ENCODE data around the gene SYNJ2. TPM values are rescaled to one million over a fixed set of nuclear protein-coding genes. Genes with fewer than 3 reads are reported as not detected.

SYNJ2 gene
- total RNA-seq, 1 experiment from 2014 or later = 10.3 TPM

- H3K9me3 Mint-ChIP-seq (ENCODE audit: unreplicated experiment) = no peaks in the 10 kb centered on the region
- CTCF ChIA-PET = interaction anchor here (0.5 to 1.5 kb wide), 11 partner anchors 12 to 882 kb away, joined by 3 to 7 read pairs (median 4); no protein-coding TSS in a partner anchor
- H3K27ac Mint-ChIP-seq (ENCODE audit: low read depth, unreplicated experiment) = no peak overlapping the region
- POLR2A ChIA-PET = interaction anchor here (0.6 to 1.8 kb wide), 3 partner anchors 16 to 113 kb away, joined by 3 to 8 read pairs (median 3); no protein-coding TSS in a partner anchor
- no peaks in the 10 kb centered on the region for H3K27me3 Mint-ChIP-seq (ENCODE audit: insufficient read depth, unreplicated experiment)
- peak overlapping the region; percentile 31 for H3K4me3 Mint-ChIP-seq (ENCODE audit: unreplicated experiment)
- intact Hi-C loops (cut with micrococcal nuclease) = no loop called here
- DNase-seq (ENCODE audit: unreplicated experiment) = peak; percentile 78
- peak; percentile 40 for TF ChIP-seq CTCF (IDR thresholded peaks at IDR 0.05; ENCODE audit: unreplicated experiment)
- peaks cover 18% of the 10 kb centered on the region for H3K4me1 Mint-ChIP-seq (ENCODE audit: insufficient read depth, unreplicated experiment)
- H3K36me3 Mint-ChIP-seq (ENCODE audit: insufficient read depth, unreplicated experiment) = no peaks in the 10 kb centered on the region
- no TSS peak for BruUV-seq (replicated peaks)
Measured at GRCh38 chr6:158026054-158026900, 44.6 kb downstream of the SYNJ2 start.

- POLR2A ChIA-PET = interaction anchor here (1.8 kb wide), 1 partner anchor 15 kb away, joined by 8 read pairs; no protein-coding TSS in a partner anchor
Measured at GRCh38 chr6:158026901-158027589, 45.4 kb downstream of the SYNJ2 start.

GRCh38 chr6:158027590-158028285 lies 46.1 kb downstream of the SYNJ2 start:
- Mint-ChIP-seq H3K27me3 (ENCODE audit: insufficient read depth, unreplicated experiment) (no peaks in the 10 kb centered on the region), H3K4me1 (ENCODE audit: insufficient read depth, unreplicated experiment) (peaks cover 26% of the 10 kb centered on the region), H3K27ac (ENCODE audit: low read depth, unreplicated experiment) (no peak overlapping the region), H3K9me3 (ENCODE audit: unreplicated experiment) (no peaks in the 10 kb centered on the region), H3K4me3 (ENCODE audit: unreplicated experiment) (no peak overlapping the region), H3K36me3 (ENCODE audit: insufficient read depth, unreplicated experiment) (no peaks in the 10 kb centered on the region)
- CTCF ChIA-PET = interaction anchor here (0.6 kb wide), 1 partner anchor 31 kb away, joined by 4 read pairs; no protein-coding TSS in a partner anchor
- no TSS peak for BruUV-seq (replicated peaks)
- intact Hi-C loops (cut with micrococcal nuclease) = no loop called here
- no peak for DNase-seq (ENCODE audit: unreplicated experiment)
- POLR2A ChIA-PET = no interaction called here
- TF ChIP-seq CTCF (IDR thresholded peaks at IDR 0.05; ENCODE audit: unreplicated experiment) = no peak

More at GRCh38 chr6:158026901-158027589, 45.4 kb downstream of the SYNJ2 start:
- H3K4me3 Mint-ChIP-seq (ENCODE audit: unreplicated experiment) = no peak overlapping the region
- H3K4me1 Mint-ChIP-seq (ENCODE audit: insufficient read depth, unreplicated experiment) = peaks cover 26% of the 10 kb centered on the region
- no peaks in the 10 kb centered on the region for H3K9me3 Mint-ChIP-seq (ENCODE audit: unreplicated experiment)
- no TSS peak for BruUV-seq (replicated peaks)
- no peak for DNase-seq (ENCODE audit: unreplicated experiment)
- no peaks in the 10 kb centered on the region for H3K27me3 Mint-ChIP-seq (ENCODE audit: insufficient read depth, unreplicated experiment)
- no peak for TF ChIP-seq CTCF (IDR thresholded peaks at IDR 0.05; ENCODE audit: unreplicated experiment)
- intact Hi-C loops (cut with micrococcal nuclease) = no loop called here
- no peaks in the 10 kb centered on the region for H3K36me3 Mint-ChIP-seq (ENCODE audit: insufficient read depth, unreplicated experiment)
- no peak overlapping the region for H3K27ac Mint-ChIP-seq (ENCODE audit: low read depth, unreplicated experiment)
- CTCF ChIA-PET = interaction anchor here (1.2 to 1.5 kb wide), 4 partner anchors 12 to 44 kb away, joined by 3 to 7 read pairs (median 5); no protein-coding TSS in a partner anchor

Measured in MCF 10A (cell line).